Limb (tissue), 2 donors: ENCODE results near the gene RSL1D1.
A peak's percentile ranks its signal among the peaks of the same experiment; 100 is the strongest.
"Not testable (repeated sequence)": the region's sequence is repeated elsewhere in the genome, so short reads cannot be mapped to it uniquely, and the experiment has no call there.

Experiments
- DNase-seq, 2 donors: peaks; one replicate each; pipeline ENCODE4 v3.0.0-alpha.2; 2016; ENCODE audit errors: extremely low spot score in 2 of 2

RSL1D1 gene

DNA sequence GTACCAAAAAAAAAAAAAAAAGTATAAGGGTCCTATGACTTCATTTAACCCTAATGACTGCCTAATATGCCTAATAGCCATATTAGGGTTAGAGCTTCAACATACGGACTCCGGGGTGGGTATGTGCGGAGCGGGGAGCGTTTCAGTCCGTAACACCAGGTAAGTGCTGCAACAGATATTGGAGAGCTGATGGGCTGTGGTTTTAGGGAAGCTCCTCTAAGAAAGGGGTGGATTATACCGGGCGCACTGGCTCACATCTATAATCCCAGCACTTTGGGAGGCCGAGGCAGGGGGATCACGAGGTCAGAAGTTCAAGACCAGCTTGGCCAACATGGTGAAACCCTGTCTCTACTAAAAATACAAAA is 52.3 kb downstream of the RSL1D1 start:
- no peak for DNase-seq

DNA sequence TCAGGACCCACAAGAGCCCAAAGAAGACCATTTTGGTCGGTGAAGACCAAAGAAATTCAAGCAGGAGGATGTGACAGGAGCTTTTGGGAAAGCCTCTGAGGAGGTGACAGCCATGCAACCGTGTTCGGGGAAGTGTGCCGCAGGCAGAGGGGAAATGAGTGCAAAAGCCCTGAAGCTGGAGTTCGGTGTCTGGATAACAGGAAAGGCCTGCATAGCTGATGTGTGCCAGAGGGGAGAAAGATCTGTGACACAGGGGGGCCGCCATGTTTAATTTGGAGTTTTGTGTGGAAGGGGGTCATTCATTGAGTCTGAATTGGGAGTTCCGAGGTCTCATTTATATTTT is 53.4 kb downstream of the RSL1D1 start:
- DNase-seq = no peak

DNA sequence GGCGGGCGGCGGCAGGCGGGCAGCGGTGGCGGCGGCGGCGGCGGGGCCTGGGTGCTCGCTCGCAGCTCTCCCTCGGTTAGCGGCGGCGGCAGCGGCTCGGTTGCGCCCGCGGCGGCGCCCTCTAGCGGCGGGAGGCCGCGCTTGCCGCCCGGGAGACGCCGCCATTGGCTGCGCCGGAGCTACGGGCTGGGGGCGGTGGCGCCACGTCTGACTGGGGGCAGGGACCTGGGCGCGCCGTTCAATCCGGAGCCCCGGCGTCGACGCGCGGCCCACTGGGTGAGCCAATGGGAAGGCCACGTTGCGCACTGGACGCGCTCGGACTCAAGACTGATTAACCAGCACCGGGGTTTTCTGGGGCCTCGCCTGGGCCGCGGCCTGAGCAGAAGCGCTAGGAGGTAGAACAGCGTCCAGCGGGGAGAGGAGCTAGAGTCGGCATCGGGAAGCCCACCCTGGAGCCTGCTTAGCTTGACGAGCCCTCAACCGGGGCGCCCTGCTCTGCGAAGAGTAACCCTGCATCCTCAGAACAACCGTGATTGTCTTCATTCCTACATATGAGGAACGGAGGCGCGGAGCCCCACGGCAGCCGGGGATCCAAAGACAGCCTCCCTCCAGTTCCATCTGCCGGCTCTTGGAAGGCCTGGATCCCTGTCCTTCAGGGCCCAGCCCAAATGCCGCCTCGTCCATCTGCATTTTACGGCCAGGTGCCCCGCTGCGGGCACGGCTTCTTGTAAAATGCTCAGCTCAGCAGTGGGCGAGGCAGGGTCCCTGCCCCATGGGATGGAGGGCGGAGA is 54.0 kb downstream of the RSL1D1 start, which contains the start of gene ZC3H7A:
Gene ZC3H7A, minus strand, starts transcription at position 93 of the 791 bp plus-strand sequence. CDS start 14,904 bp downstream, outside the sequence.
- peak; percentile 97 to 98 for DNase-seq

DNA sequence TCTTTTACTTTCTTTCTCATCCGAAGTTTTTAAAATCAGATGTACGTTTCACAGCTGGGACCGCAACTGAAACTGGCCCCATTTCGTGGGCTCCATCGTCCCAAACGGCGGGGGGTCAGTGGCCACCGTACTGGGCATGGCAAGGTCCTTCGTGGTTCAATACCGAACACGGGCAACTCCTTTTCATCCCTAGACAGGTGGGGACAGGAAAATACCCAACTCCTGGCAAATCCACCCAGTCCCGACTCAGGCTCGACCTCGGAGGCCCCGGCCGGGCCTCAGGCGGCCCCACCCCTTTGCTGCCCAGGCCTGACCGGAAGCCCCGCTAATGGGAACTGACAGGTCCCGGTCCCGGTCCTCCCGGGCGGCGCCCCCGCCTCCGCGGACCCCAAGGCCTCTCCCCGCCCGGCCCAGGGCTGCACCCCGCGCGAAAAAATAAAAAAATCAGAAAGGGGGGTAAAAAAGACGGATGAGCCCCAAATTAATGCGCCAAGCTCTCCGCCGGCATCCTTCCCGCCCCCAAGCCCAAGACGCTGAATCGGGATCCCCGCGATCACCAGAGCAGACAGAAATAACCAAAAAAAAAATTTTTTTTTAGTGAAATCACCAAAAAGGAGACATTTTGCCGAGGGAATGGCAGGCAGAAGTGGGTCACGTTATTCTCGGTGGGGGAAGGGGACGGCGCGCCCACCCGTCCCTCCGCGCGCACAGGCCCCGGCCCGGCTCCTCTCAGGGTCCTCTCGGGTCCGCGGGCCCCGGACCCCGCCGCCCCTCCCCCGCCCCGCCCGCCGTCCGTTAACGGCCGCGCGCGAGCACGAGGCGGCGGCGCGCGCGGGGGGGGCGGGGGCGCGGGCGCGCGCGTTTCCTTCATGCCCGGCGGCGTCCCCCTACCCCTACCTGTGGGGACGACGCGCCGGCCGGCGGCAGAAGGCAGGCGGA is 54.8 kb downstream of the RSL1D1 start:
- DNase-seq = peak in 1 of 2 donors; percentile 68

DNA sequence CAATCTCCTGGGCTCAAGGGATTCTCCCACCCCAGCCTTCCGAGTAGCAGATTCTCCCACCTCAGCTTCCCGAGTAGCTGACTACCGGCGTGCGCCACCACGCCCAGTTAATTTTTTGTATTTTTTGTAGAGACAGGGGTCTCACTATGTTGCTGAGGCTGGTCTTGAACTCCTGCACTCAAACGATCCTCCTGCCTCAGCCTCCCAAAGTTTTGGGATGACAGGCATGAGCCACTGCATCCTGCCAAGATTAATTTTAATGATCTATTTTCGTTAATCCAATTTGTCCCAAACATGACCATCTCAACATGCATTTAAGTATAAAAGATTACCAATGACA is 55.5 kb downstream of the RSL1D1 start:
- DNase-seq = no peak

DNA sequence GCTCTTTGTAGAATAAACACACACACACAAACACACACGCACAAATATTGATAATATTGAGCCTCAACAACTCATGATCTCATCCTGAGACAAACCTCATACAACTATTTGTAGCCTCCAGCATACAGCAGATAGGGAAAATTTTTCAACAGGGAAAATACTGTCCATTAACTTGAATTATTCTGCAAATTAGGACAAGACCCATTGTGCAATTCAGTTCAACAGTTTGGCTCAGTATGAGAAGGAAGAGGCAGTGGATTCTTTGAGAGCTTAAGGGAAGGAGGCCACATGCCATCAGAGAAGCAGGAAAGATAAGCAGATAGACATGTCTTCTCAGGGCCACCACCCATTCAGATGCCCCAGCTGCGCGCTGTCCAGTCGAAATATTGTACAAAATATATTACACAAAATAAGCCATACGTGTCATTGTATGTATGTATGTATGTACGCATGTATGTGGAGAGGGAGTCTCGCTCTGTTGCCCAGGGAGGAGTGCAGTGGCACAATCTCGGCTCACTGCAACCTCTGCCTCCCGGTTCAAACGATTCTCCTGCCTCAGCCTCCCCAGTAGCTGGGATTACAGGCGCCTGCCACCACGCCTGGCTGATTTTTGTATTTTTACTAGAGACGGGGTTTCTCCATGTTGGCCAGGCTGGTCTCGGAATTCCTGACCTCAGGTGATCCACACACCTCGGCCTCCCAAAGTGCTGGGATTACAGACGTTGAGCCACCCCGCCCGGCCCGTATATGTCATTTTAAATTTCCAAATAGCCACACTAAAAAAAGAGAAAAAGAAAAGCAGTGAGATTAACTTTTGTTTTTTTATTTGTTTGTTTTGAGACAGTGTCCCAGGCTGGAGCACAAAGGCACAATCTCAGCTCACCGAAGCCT is 56.1 kb downstream of the RSL1D1 start:
- no peak for DNase-seq

DNA sequence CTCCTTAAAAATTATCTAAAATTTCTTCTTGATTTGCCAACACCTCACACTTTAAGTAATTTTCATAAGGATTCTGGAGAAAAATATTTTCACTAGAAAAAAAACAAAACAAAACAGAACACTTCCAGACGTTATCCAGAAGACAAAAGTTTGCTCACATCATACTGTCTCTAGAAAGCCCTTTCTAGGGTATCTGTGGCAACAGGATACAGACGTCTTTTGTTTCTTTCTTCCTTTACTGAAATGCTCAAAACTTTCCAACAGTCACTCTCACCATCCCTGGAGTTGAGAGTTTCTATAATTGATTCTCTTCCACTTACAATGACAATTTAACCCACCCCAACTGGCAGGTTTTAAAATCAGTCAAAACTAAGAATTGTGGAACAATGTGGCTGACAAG is 56.9 kb downstream of the RSL1D1 start:
- no peak for DNase-seq

DNA sequence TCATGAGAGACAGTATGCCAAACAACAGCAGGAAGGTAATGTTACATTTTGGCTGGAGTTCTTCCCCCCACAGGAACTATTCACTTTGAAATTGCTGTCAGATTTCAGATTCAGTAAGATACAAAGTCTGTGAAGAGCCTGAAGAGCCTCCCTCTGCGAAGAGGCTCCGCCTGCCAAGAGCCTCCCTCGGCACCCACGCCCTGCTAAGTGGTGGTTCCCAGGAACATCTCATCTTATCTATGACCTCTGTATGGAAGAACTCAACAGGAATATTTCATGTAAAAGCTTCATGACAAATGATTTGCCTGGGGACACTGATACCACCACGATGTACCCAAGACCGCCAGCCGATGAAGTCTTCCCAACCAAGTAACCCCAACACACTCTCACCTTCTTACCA is 57.5 kb downstream of the RSL1D1 start:
- no peak for DNase-seq

DNA sequence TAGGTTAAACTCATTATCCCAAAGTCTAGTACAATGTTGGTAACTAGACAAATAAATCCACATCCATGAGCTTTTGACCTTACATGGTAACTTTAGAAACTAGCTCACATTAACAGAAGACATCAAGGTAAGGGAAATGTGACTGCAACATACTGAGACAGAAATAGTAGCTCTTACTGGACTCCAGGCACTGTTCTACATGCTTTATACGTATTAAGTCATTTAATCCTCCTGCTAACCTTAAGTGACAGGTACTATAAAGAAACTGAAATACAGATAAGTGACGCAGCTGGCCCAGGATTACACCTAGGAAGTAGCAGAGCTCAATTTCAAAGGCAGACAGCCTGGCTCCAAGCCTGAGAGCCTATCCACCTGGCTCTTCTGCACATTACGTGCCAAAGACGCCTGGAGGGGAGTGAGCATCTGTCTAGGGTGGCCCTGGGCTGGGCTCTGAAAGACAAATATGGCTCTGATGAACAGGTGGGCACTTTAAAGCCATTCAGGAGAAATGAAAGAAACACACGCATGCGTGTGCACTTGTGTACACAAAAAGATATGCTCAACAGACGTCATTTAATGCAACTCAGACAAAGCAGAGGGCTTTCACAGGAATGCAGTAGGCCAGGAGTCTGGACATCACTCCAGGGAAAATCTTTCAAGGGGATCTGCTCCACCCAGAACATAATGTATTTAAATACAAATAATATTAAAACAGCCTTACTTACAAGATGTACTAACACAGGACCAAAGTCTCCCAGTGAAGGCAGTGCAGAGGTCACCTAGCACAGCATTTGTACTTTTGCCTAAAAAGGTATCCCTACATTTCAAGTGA is 58.7 kb downstream of the RSL1D1 start:
- peak in 1 of 2 donors; percentile 42 for DNase-seq

DNA sequence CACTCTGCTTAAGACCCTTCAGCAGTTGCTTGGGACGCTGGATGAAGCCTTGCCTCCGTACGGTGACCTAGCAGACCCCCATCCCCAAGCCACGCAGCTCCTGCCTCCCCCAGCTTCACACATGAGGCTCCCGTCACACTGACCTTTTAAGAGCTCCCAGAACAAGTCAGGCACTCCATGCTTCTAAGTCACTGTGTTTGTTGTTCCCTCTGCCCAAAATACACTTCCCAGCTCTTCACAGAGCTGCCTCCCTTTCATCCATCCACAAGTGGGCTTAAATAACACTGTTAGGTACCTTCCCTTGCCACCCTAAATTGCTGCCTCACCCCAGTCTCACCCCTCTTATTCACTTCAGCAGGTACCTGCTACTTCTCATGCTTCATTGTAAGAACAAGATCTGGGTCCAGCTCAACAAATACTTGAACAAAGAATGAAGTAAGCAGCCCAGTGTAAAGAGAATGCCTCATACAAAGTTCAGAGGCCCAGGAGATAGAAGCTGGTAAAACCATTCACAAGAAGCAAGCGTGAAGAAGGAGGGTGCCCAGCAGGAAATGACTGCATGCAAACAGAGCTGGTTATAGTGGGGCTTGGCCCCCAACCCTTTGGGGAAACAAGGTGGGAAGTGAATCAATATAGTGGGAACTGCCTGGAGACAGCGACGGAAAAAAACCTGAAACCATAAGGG is 60.1 kb downstream of the RSL1D1 start:
- no peak for DNase-seq

DNA sequence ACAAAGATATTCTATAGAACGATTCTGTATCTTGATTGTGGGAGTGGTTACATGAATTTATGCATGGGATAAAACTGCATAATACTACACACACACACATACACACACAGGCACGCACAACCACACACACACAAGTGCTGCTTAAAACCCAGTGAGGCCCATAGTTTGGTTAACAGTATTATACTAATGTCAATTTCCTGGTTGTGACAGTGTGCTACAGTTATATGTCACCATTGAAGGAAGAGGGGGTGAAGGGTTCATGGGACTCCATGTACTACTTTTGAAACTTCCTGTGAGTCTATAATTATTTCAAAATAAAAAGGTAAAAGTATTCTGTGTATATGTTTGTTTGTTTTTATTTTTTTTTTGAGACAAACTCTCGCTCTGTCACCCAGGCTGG is 62.4 kb downstream of the RSL1D1 start:
- no peak for DNase-seq

DNA sequence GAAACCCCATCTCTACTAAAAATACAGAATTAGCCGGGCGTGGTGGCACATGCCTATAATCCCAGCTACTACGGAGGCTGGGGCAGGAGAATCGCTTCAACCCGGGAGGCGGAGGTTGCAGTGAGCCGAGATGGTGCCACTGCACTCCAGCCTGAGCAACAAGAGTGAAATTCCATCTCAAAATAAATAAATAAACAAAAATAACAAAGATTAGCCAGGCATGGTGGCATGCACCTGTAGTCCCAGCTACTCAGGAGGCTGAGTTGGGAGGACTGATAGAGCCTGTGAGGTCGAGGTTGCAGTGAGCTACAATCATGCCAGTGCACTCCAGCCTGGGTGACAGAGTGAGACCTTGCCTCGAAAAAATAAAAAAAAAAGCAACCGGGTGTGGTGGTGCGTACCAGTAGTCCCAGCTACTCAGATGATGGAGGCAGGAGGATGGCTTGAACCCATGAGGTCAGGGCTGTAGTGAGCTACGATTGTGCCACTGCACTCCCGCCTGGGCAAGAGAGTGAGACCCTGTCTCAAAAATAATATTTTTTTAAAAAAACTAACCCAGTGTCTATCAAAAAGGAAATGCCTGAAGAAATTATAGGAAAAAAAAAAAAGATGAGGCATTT is 66.3 kb downstream of the RSL1D1 start:
- DNase-seq = not testable (repeated sequence)

DNA sequence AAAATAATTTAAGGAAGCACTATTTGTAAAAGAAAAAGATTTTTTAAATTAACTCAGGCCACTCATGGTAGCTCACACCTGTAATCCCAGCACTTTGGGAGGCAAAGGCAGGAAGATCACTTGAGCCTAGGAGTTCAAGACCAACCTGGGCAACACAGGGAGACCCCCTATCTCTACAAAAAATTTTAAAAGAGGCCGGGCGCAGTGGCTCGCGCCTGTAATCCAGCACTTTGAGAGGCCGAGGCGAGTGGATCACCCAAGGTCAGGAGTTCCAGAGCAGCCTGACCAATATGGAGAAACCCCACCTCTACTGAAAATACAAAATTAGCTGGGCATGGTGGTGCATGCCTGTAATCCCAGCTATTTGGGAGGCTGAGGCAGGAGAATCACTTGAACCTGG is 67.0 kb downstream of the RSL1D1 start:
- not testable (repeated sequence) for DNase-seq

DNA sequence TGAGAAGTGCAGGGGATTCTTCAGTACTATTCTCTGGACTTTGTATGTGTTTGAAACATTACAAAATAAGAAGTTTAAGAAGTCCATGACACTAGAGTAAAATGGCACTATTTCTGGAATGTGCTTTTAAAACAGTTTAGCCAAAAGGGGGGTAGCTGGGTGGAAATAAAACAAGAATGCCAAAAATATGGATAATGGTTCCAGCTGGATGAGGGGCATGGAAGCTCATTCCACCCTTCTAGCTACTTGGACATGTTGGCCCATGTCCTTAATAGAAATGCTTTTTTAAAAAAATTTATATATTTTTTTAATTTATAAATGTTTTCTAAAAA is 67.3 kb downstream of the RSL1D1 start:
- DNase-seq = no peak
